ENCODE data around the gene SCN2A.

SCN2A gene

DNA sequence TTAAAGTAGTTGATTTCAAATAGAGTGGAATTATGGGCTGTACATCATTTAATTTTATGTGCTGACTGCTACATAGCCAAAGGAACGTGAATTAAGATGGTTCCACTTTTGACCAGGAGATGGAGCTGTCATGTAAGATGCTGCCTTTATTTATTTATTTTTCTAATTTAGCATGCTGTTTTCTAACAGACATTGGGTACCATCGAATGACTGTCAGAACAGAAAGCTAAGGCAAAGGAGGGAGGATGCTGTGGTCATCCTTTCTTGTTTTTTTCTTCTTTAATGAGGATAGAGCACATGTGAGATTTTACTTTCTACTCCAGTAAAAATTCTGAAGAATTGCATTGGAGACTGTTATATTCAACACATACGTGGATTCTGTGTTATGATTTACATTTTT, at the start of gene SCN2A:
Gene SCN2A, plus strand, starts transcription at position 185 of the 400 bp plus-strand sequence. CDS start 56,410 bp downstream, outside the sequence.
- Mint-ChIP-seq H3K4me3 (no peak within 1 kb of the TSS), H3K9me3 (peaks cover 7% of the 10 kb centered on the region), H3K4me1 (no peaks in the 10 kb centered on the region), H3K27ac (no peak within 1 kb of the TSS), H3K36me3 (no peaks in the 10 kb centered on the region), H3K27me3 (peaks cover 1% of the 10 kb centered on the region)

DNA sequence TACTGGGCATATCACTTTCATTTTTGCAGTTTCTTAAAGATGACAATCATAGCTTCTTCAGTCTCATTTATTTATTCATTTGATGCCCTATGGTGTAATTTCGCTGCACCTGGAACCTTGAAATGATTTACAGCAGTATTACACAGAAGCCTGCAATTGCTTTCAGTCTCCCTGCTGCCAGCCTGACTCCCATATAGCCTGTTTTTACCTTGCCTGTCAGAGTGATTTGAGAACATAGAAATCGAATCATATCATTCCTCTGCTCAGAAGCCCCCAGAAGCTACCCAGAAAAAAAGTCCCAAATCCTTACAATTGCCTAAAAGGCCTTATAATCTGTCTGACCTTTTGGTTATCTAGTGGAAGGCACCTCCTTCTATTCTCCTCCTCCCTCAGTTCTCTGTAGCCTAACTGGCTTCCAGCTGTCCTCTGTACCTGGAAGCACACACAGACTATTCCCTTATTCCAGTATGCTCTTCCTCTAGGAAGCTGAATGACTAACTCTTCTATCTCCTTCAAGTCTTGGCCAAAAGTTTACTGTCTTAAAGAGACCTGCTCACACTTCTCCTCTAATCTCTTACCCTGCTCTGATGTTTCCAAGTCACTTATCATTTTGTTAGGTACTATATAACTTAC, 48.0 kb upstream of the SCN2A start:
- H3K27me3 Mint-ChIP-seq, result no peaks in the 10 kb centered on the region
- H3K27ac Mint-ChIP-seq, result no peak overlapping the region
- no peaks in the 10 kb centered on the region for H3K4me1 Mint-ChIP-seq
- H3K36me3 Mint-ChIP-seq, result no peaks in the 10 kb centered on the region
- no peaks in the 10 kb centered on the region for H3K9me3 Mint-ChIP-seq
- H3K4me3 Mint-ChIP-seq, result no peak overlapping the region

DNA sequence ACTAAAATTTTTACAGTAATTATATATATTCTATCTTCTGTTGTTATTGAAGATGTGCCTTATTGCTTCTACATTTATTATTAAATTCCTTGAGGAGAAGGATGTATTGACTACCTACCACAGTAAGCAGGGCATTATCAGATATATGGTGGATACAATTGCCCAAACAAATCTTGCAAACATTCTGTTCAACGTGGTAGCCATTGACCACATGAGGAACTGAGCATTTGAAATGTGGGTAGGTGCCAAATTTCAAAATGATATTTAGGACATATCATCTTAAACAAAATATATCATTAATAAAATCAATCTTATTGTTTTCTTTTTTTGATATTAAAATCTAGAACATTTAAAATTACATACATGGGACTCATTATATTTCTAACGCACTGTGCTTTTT, 46.5 kb upstream of the SCN2A start:
- Mint-ChIP-seq H3K27me3 (no peaks in the 10 kb centered on the region), H3K9me3 (no peaks in the 10 kb centered on the region), H3K4me1 (no peaks in the 10 kb centered on the region), H3K4me3 (no peak overlapping the region), H3K36me3 (no peaks in the 10 kb centered on the region), H3K27ac (no peak overlapping the region)

DNA sequence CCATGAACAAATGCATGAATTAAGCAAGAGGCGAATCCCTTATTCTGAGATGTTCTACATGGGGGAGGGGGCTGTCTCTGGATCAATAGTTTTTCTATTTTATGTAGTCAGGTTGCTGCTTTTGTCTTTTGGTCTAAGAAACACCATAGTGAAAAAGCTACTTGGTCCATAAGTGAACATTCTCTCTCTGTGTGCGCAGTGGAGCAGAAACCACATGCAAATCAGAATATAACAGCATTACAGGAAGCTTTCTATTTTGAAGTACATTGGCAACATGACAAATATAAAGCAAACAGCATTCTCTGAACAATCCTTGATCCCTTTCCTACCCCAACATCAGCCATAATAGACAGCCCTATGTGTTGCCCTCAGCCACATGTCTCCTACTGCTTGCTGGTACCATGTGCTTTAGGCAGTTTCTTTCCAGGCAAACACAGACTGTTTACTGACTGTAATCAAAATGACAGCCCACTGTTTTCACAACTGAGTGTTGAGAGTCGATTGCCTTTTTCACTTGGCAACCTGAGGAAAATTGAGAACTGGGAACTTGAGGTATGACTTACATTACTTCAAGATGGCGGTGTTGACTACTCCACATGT, 45.9 kb upstream of the SCN2A start:
- Mint-ChIP-seq H3K27ac (no peak overlapping the region), H3K4me1 (no peaks in the 10 kb centered on the region), H3K27me3 (no peaks in the 10 kb centered on the region), H3K36me3 (no peaks in the 10 kb centered on the region), H3K9me3 (no peaks in the 10 kb centered on the region), H3K4me3 (no peak overlapping the region)

DNA sequence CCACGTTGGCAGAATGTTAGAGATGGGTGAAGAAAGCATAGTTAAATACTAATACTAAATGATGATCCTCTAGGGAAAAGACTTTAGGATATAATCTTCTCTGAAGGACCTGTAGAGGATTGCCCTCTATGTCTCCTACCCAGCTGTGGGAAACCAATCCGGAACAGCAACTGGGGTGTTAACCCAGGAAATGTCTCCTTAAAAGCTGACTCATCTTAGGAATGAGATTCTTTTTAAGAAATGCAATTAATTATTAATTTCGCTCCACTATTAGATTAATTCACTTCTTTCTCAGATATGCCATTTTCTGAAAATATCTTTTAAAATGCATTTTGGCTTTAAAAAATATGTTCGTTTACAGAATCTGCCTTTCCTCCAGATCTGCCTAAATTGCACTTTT, 42.8 kb upstream of the SCN2A start:
- Mint-ChIP-seq H3K9me3 (no peaks in the 10 kb centered on the region), H3K27me3 (no peaks in the 10 kb centered on the region), H3K4me1 (no peaks in the 10 kb centered on the region), H3K27ac (no peak overlapping the region), H3K36me3 (no peaks in the 10 kb centered on the region), H3K4me3 (no peak overlapping the region)

DNA sequence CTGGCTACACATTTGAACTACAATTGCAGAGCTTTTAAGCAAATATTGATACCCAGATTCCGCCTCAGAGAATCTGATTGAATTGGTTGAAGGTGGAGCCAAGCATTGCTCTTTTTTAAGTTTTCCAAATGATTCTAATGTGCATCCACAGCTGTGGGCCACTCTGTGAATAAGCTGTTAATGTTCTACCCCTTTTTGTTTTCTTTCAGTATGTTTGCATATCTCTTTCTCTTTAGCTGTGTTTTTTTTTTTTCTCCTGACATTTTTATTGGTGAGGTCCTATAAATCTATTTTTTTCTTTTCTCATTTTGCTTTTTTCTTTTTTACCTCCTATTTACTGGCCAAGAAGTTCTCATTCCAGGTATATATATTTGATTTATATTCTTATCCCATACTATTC, 41.9 kb upstream of the SCN2A start:
- H3K4me1 Mint-ChIP-seq, result no peaks in the 10 kb centered on the region
- H3K27me3 Mint-ChIP-seq, result no peaks in the 10 kb centered on the region
- H3K27ac Mint-ChIP-seq, result no peak overlapping the region
- no peaks in the 10 kb centered on the region for H3K36me3 Mint-ChIP-seq
- no peak overlapping the region for H3K4me3 Mint-ChIP-seq
- no peaks in the 10 kb centered on the region for H3K9me3 Mint-ChIP-seq

DNA sequence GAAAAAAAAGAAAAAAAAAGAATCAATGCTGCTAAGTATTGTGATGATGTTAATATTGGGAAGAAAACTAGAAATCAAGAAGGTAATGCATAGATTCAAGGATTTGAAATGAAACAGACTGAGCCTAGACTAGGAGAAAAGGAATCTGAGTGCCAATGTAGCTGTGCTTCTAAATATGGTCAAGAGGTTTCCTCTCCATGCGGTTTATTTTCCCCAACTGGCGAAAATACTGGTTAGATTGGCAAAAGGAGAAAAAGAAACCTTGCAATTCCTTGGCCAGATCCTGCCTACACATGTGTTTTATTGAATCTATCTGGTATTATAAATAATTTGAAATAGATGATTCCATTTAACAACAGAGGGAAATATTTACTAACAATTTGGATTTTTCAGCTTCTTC, 41.0 kb upstream of the SCN2A start:
- Mint-ChIP-seq H3K4me1 (no peaks in the 10 kb centered on the region), H3K36me3 (no peaks in the 10 kb centered on the region), H3K27me3 (no peaks in the 10 kb centered on the region), H3K4me3 (no peak overlapping the region), H3K9me3 (no peaks in the 10 kb centered on the region), H3K27ac (no peak overlapping the region)

DNA sequence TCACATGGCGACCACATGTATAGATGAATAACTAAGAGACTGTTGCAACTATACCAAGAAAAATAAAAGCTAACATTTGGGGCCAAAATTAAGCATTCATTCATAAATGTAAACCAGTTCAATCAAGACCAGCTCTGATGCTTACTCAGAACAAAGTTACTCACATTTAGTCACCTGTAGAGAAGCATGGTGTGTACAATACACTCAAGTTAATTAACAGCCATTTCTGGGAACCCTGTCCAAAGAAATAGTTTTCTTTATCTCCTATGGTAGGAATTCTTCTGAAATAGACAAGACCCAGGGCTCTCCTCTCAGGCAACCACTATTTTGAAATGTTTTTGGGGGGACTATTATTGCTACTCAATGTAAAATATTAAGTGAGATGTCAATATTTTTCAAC, 37.0 kb upstream of the SCN2A start:
- no peaks in the 10 kb centered on the region for H3K36me3 Mint-ChIP-seq

DNA sequence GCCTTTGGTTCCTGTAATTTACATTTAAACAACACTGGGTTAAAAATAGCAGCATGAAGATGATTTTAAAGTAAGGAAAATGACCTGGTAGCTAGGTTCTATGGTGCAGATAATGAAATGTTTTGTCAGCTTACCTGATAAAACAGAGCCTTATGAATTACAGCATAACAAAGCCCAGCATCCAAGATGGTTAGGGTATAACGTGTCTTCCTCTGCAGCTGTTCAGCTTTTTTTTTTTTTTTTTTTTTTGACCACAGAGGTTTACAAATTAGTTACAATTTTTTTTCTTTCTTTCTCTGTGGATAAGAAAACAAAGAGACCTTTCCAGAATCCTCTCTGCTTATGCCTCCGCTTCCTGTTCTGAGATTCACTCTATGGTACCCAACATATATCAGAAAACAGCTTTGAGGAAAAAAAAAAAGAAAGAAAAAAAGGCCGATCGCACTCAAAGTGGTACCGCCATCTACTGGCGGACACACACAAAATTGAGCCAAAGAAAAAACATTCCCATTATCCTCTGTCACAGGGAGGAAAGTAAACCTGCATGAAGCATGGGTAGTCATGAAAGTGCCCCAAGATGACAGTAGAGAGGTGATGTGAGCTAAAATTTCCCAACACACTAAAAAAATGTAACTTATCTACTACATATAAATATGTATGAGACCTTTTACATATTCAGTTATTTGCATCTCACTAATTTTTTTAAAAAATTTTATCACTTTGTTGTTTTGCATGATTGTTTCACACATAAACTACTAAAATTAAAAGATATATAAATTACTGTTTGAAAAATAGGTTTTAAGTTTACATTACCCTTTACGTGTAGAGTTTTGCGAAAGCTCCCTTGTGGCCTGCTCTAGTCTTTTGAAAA, 35.3 kb upstream of the SCN2A start, which contains the start of gene SCN3A:
Gene SCN3A, minus strand, starts transcription at position 362 of the 871 bp plus-strand sequence. CDS start 27,656 bp downstream, outside the sequence.
- H3K27ac Mint-ChIP-seq, result no peak within 1 kb of the TSS
- H3K4me3 Mint-ChIP-seq, result no peak within 1 kb of the TSS
- peaks cover 3% of the 10 kb centered on the region for H3K4me1 Mint-ChIP-seq
- H3K27me3 Mint-ChIP-seq, result peaks cover 7% of the 10 kb centered on the region
- no peaks in the 10 kb centered on the region for H3K36me3 Mint-ChIP-seq
- H3K9me3 Mint-ChIP-seq, result no peaks in the 10 kb centered on the region

More for the DNA sequence above, 37.0 kb upstream of the SCN2A start:
- H3K27ac Mint-ChIP-seq, result no peak overlapping the region
- H3K4me3 Mint-ChIP-seq, result no peak overlapping the region
- peaks cover 3% of the 10 kb centered on the region for H3K4me1 Mint-ChIP-seq
- H3K27me3 Mint-ChIP-seq, result peaks cover 6% of the 10 kb centered on the region
- H3K9me3 Mint-ChIP-seq, result no peaks in the 10 kb centered on the region

DNA sequence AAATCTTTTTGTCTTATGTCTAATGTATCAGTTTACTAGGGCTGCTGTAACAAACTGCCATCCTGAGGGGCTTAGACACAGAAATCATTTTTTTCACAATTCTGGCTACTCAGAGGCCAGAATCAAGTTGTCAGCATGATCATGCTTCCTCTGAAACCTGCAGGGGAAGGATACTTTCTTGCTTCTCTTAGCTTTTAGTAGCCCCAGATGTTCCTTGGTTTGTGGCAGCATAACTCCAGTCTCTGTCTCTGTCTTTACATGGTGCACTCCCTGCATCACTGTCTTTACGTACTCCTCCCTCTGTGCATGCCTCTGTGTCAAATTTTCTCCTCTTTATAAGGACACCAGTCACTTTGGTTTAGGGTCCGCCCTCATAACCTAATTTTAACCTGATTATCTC, 33.3 kb upstream of the SCN2A start:
- Mint-ChIP-seq H3K4me1 (peaks cover 3% of the 10 kb centered on the region), H3K27ac (no peak overlapping the region), H3K4me3 (no peak overlapping the region), H3K36me3 (no peaks in the 10 kb centered on the region), H3K9me3 (no peaks in the 10 kb centered on the region), H3K27me3 (peaks cover 8% of the 10 kb centered on the region)

DNA sequence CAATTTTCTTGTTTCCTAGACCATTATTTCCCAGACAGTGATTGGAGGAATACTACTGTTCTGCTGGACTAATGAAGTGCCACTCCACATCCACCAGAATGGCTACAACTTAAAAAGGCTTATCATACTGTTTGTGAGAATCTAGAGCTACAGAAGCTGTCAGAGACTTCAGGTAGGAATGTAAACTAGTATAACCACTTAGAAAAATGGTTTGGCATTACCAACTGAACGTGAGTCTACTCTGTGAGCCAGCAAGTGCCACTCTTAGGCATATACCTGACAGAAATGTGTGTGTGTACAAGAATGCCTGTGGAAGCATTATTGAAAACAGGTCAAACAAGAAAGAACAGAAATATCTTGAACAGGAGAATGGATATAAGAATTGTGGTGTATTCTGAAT, 31.1 kb upstream of the SCN2A start:
- H3K27ac Mint-ChIP-seq, result no peak overlapping the region

DNA sequence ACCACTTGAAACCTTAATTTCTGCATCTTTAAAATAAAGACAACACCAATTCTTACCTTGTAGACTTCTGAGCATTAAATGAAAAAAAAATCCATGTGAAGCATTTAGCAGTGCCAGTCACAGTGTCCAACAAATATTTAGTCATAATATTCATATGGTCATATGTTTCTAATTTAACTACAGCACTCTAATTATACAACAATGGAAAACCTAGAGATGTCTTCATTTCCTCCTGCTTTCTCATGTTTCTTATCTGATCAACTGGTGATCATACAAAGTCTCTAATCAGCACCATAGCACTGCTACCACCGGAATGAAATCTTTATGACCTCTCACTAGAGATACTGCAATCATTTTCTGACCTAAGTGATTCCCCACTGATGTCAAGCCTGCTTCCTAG, 25.1 kb upstream of the SCN2A start:
- Mint-ChIP-seq H3K4me3 (no peak overlapping the region), H3K27ac (no peak overlapping the region), H3K4me1 (no peaks in the 10 kb centered on the region), H3K9me3 (no peaks in the 10 kb centered on the region), H3K27me3 (no peaks in the 10 kb centered on the region), H3K36me3 (no peaks in the 10 kb centered on the region)

More for the DNA sequence above, 31.1 kb upstream of the SCN2A start:
- Mint-ChIP-seq H3K36me3 (no peaks in the 10 kb centered on the region), H3K27me3 (peaks cover 8% of the 10 kb centered on the region), H3K4me1 (peaks cover 3% of the 10 kb centered on the region), H3K4me3 (no peak overlapping the region), H3K9me3 (no peaks in the 10 kb centered on the region)

DNA sequence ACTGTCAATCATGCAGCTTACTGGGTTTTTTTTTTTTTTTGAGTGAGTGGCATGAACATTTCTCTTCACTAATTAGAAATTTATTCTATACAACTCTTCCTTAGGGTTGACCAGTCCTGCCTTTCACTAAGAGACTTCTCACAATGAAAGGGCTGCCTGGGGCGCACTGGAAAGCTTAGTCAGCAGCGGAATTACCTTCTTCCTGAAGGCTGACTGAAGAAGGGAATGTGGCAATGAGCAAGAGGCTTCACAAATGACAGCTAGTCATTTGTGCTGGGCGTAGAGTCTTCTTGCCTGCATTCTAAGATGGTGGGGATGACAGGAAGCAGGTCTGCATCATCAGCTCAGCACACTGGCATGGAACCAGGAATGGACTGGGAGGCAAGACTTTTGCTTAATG, 19.7 kb upstream of the SCN2A start:
- Mint-ChIP-seq H3K27ac (no peak overlapping the region), H3K4me1 (no peaks in the 10 kb centered on the region), H3K4me3 (no peak overlapping the region), H3K9me3 (no peaks in the 10 kb centered on the region), H3K36me3 (no peaks in the 10 kb centered on the region), H3K27me3 (no peaks in the 10 kb centered on the region)

DNA sequence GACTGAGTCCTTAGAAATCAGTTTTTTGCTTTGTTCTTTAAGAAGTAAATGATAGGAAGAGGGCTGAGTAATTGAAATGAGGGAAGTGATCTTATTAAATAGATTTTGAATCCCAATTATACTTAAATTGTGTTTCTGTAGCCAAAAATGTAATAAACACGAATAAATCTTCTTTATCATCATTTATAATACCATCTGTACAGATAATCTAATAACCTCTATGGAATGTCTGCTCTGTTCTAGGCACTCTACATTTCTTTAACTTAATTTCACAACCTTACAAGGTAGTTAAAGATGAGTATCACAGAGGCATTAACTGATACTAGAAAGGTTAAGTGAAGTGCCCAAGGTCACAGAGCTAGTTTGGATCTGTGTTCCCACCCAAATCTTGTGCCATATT, 14.3 kb upstream of the SCN2A start:
- Mint-ChIP-seq H3K27me3 (peaks cover 2% of the 10 kb centered on the region), H3K4me3 (no peak overlapping the region), H3K27ac (no peak overlapping the region), H3K4me1 (no peaks in the 10 kb centered on the region), H3K36me3 (no peaks in the 10 kb centered on the region), H3K9me3 (no peaks in the 10 kb centered on the region)

DNA sequence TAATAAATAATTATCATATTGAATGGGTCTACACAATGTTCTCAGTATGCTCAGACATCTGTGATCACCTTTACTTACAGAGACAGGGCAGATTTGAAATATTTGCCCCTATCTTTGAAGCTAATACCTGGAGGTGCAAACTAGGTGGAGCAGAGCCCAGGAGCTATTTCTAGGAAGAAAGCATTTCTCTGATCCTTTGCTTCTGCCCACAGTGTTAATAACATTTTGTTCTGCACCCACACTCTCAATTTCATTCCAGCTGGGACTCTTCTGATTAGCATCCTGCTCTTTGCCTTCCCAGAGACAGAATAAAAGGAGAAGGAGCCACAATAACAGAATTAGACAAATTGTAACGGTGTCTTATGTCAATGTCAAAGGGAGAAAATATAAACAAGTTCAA, 11.6 kb upstream of the SCN2A start:
- no peaks in the 10 kb centered on the region for H3K36me3 Mint-ChIP-seq
- H3K27ac Mint-ChIP-seq, result no peak overlapping the region
- H3K4me3 Mint-ChIP-seq, result no peak overlapping the region
- H3K9me3 Mint-ChIP-seq, result no peaks in the 10 kb centered on the region
- no peaks in the 10 kb centered on the region for H3K4me1 Mint-ChIP-seq
- peaks cover 2% of the 10 kb centered on the region for H3K27me3 Mint-ChIP-seq

DNA sequence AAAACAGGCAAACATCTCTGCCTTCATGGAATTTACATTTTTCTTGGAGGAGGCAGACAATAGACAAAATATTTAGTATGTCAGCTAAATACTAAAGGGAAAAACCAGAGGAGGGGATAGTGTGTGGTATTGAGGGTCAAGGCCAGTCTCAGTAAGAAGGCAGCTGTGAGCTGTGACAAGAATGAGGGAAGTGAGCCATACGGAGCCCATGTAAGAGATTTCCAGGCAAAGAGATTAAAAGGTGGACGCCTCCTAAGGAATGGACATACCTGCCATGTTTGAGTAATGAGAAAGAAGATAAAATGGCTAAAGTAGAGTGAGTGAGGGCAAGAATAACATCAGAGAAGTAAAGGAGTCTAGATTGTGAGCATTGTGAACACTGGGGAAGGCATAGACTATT, 2.2 kb upstream of the SCN2A start:
- H3K36me3 Mint-ChIP-seq, result no peaks in the 10 kb centered on the region
- H3K9me3 Mint-ChIP-seq, result peaks cover 7% of the 10 kb centered on the region
- H3K4me1 Mint-ChIP-seq, result no peaks in the 10 kb centered on the region
- no peak overlapping the region for H3K4me3 Mint-ChIP-seq
- H3K27ac Mint-ChIP-seq, result no peak overlapping the region
- H3K27me3 Mint-ChIP-seq, result peaks cover 1% of the 10 kb centered on the region

All from activated naive CD4-positive, alpha-beta T cell treated with anti-CD3 and anti-CD28 coated beads, Interleukin-2, amount 50 U/mL, for 24 hours (primary cell).